H1 (cell line): ENCODE measurements around the gene PRR27. TPM values are rescaled to one million over a fixed set of nuclear protein-coding genes. Genes with fewer than 3 reads are reported as not detected.
"Not testable (repeated sequence)": the region's sequence is repeated elsewhere in the genome, so short reads cannot be mapped to it uniquely, and the experiment has no call there.

Experiments used
- CTCF ChIA-PET: fragments of 300-600 bp; sonication (Branson Sonifier 250); formaldehyde crosslinking; loops from one replicate; lab custom pipeline; 2021; ENCODE audit not compliant: partially characterized antibody; lab: Charles Lee
- POLR2A ChIA-PET: fragments of 300-600 bp; sonication (Branson Sonifier 250); formaldehyde crosslinking; loops from one replicate; lab custom pipeline; 2021; ENCODE audit warnings: inconsistent platforms; ENCODE audit not compliant: partially characterized antibody; lab: Charles Lee
- DNase-seq, 2 experiments: peaks; one replicate each; pipeline versions ENCODE4 v3.0.0 to v3.0.0-alpha.2; 2010 to 2022; ENCODE audit warnings: low spot score in 2 of 2, low read depth in 1 of 2, mixed read lengths in 1 of 2
- FAIRE-seq: peaks from 2 replicates; lab custom pipeline; 2011; peaks lifted over from hg19 to GRCh38; lab: Jason Lieb, UNC
- H2AFZ ChIP-seq: 2 replicates; pipeline ENCODE4 v1.8.1; 2012; ENCODE audit warnings: low read length, inconsistent platforms
- H2AK5ac ChIP-seq: 2 replicates; pipeline ENCODE4 v1.6.1; 2013; ENCODE audit warnings: low read depth, low read length
- H2BK120ac ChIP-seq: replicated peaks from 2 replicates; pipeline ENCODE3; 2013; ENCODE audit warnings: low read depth, low read length, inconsistent platforms
- H2BK12ac ChIP-seq: 2 replicates; pipeline ENCODE4 v1.6.1; 2013; ENCODE audit warnings: low read depth, low read length
- H2BK15ac ChIP-seq: 2 replicates; pipeline ENCODE4 v1.6.1; 2013; ENCODE audit warnings: low read length
- H2BK20ac ChIP-seq: 2 replicates; pipeline ENCODE4 v1.6.1; 2013; ENCODE audit warnings: low read length
- H2BK5ac ChIP-seq: 2 replicates; pipeline ENCODE4 v1.6.1; 2013; ENCODE audit warnings: low read depth, low read length
- H3K14ac ChIP-seq: 2 replicates; pipeline ENCODE4 v1.6.1; 2013; ENCODE audit warnings: inconsistent platforms; ENCODE audit not compliant: insufficient read length
- H3K18ac ChIP-seq: 2 replicates; pipeline ENCODE4 v1.6.1; 2013; ENCODE audit warnings: low read length; ENCODE audit errors: extremely low read depth
- H3K23ac ChIP-seq: 2 replicates; pipeline ENCODE4 v1.6.1; 2013; ENCODE audit warnings: inconsistent platforms; ENCODE audit not compliant: insufficient read length
- H3K23me2 ChIP-seq: 2 replicates; pipeline ENCODE4 v1.6.1; 2013; ENCODE audit warnings: low read depth, low read length
- H3K27ac ChIP-seq: 2 replicates; pipeline ENCODE4 v1.6.1; 2011; ENCODE audit warnings: low read depth, low read length, inconsistent platforms
- H3K27me3 ChIP-seq, 4 experiments: replicated peaks in 1 of 4; 1 replicate in 1 of 4; 2 replicates in 3 of 4; pipeline versions ENCODE4 v1.6.1 to v1.8.1; 2011 to 2013; ENCODE audit warnings: low read length in 3 of 4, mild to moderate bottlenecking in 3 of 4, inconsistent platforms in 2 of 4, mixed read lengths in 2 of 4, moderate library complexity in 1 of 4; ENCODE audit not compliant: control insufficient read depth in 3 of 4, insufficient read depth in 3 of 4; ENCODE audit errors: extremely low read depth in 1 of 4
- H3K36me3 ChIP-seq, 4 experiments: 2 replicates each; pipeline versions ENCODE4 v1.6.1 to v1.8.1; 2011 to 2013; ENCODE audit warnings: mild to moderate bottlenecking in 4 of 4, low read length in 3 of 4, moderate library complexity in 2 of 4, control low read depth in 1 of 4, inconsistent platforms in 1 of 4; ENCODE audit not compliant: insufficient read depth in 4 of 4, control insufficient read depth in 2 of 4
- H3K4ac ChIP-seq: replicated peaks from 2 replicates; pipeline ENCODE3; 2013; ENCODE audit warnings: low read length, low read depth, mixed read lengths, inconsistent platforms; ENCODE audit not compliant: insufficient read length
- H3K4me1 ChIP-seq, 4 experiments: replicated peaks in 1 of 4; 1 replicate in 1 of 4; 2 replicates in 3 of 4; pipeline versions ENCODE4 v1.6.1 to v1.8.1; 2011 to 2013; ENCODE audit warnings: low read length in 3 of 4, inconsistent platforms in 2 of 4, mixed read lengths in 1 of 4; ENCODE audit not compliant: insufficient read depth in 4 of 4, control insufficient read depth in 3 of 4
- H3K4me2 ChIP-seq, 2 experiments: 2 replicates each; pipeline versions ENCODE4 v1.6.1 to v1.8.1; 2011 to 2013; ENCODE audit warnings: low read depth in 2 of 2, low read length in 2 of 2, control low read depth in 1 of 2, inconsistent platforms in 1 of 2, mild to moderate bottlenecking in 1 of 2; ENCODE audit not compliant: insufficient read depth in 1 of 2
- H3K4me3 ChIP-seq, 4 experiments: fragments of 200-600, 300-600 bp in 1 of 4; sonication (generic), shearing (Covaris generic), sonication (Bioruptor Twin) in 1 of 4; 2 replicates each; pipeline versions ENCODE4 v1.5.1 to v1.8.1; 2011 to 2016; ENCODE audit warnings: low read length in 4 of 4, low read depth in 3 of 4, control low read depth in 2 of 4, inconsistent platforms in 2 of 4, mild to moderate bottlenecking in 2 of 4, mixed read lengths in 1 of 4, moderate library complexity in 1 of 4; ENCODE audit not compliant: insufficient read depth in 2 of 4; ENCODE audit errors: extremely low read depth in 1 of 4
- H3K56ac ChIP-seq: replicated peaks from 2 replicates; pipeline ENCODE3; 2013; ENCODE audit warnings: low read depth, mild to moderate bottlenecking, mixed read lengths, low read length, inconsistent platforms; ENCODE audit not compliant: insufficient read length
- H3K79me1 ChIP-seq: 2 replicates; pipeline ENCODE4 v1.6.1; 2013; ENCODE audit warnings: low read depth, low read length, control low read depth
- H3K79me2 ChIP-seq, 2 experiments: 2 replicates each; pipeline versions ENCODE4 v1.6.1 to v1.8.1; 2012 to 2013; ENCODE audit warnings: low read length in 2 of 2, mild to moderate bottlenecking in 2 of 2, inconsistent platforms in 1 of 2; ENCODE audit not compliant: insufficient read depth in 2 of 2, control insufficient read depth in 1 of 2
- H3K9ac ChIP-seq, 4 experiments: replicated peaks in 1 of 4; 1 replicate in 1 of 4; 2 replicates in 3 of 4; pipeline versions ENCODE4 v1.6.1 to v1.8.1; 2011 to 2013; ENCODE audit warnings: low read depth in 3 of 4, low read length in 3 of 4, control low read depth in 2 of 4, mild to moderate bottlenecking in 2 of 4, moderate library complexity in 2 of 4, inconsistent platforms in 1 of 4; ENCODE audit errors: extremely low read depth in 1 of 4
- H3K9me3 ChIP-seq, 2 experiments: 2 replicates each; pipeline versions ENCODE4 v1.6.1 to v1.8.1; 2012 to 2013; ENCODE audit warnings: mild to moderate bottlenecking in 2 of 2, moderate library complexity in 2 of 2, control low read depth in 1 of 2, inconsistent platforms in 1 of 2, low read depth in 1 of 2, low read length in 1 of 2, mixed read lengths in 1 of 2; ENCODE audit not compliant: insufficient read depth in 2 of 2
- H4K20me1 ChIP-seq, 2 experiments: replicated peaks in 1 of 2; 2 replicates each; pipeline versions ENCODE3 to v1.8.1; 2011 to 2013; ENCODE audit warnings: inconsistent platforms in 2 of 2, low read length in 2 of 2, mild to moderate bottlenecking in 1 of 2; ENCODE audit not compliant: insufficient read depth in 2 of 2, control insufficient read depth in 1 of 2
- H4K5ac ChIP-seq: 2 replicates; pipeline ENCODE4 v1.6.1; 2013; ENCODE audit warnings: low read length, low read depth, mixed read lengths, inconsistent platforms; ENCODE audit not compliant: insufficient read length
- H4K8ac ChIP-seq: 2 replicates; pipeline ENCODE4 v1.8.0; 2013; ENCODE audit warnings: mild to moderate bottlenecking, moderate library complexity, low read length, inconsistent platforms; ENCODE audit not compliant: insufficient read depth; ENCODE audit errors: extremely low read depth
- H4K91ac ChIP-seq: replicated peaks from 2 replicates; pipeline ENCODE3; 2013; ENCODE audit warnings: low read length, mixed read lengths, inconsistent platforms; ENCODE audit not compliant: insufficient read length
- WGBS, 2 experiments: shearing (Covaris generic) in 1 of 2; methylation state at CpG; one replicate each; pipeline versions ENCODE4 v1.1.6 to v1.1.7; 2013 to 2015; ENCODE audit warnings: low lambda C conversion rate in 2 of 2, mixed read lengths in 2 of 2, inconsistent platforms in 1 of 2, low coverage in 1 of 2, missing lambda C conversion rate in 1 of 2; ENCODE audit not compliant: insufficient replicate concordance in 2 of 2, insufficient coverage in 1 of 2, insufficient read length in 1 of 2; ENCODE audit errors: extremely low coverage in 1 of 2, missing lambda C conversion rate in 1 of 2; 5-methylcytosine and 5-hydroxymethylcytosine counted together
- polyA plus RNA-seq, 7 experiments: library from polyadenylated mRNA; depleted of rRNA in 3 of 7; stranded (reverse) in 5 of 7; unstranded in 2 of 7; fragments of >200 nt in 5 of 7; fragments of 200-250 nt in 2 of 7; gene quantifications; 1 replicate in 5 of 7; 2 replicates in 1 of 7; 4 replicates in 1 of 7; pipeline versions ENCODE4 v1.2.1 to v1.2.3, GENCODE V29; 2011 to 2013; ENCODE audit warnings: missing spikeins in 2 of 7, mixed read lengths in 2 of 7
- total RNA-seq: library from RNA; stranded (reverse); fragmentation: NEBNext Ultra II Directional; extraction: Animal tissue kit (Norgen Biotek cat#: 25700); gene quantifications from 2 replicates; pipeline ENCODE4 v1.2.1, GENCODE V29; 2021

Gene PRR27
- total and polyA plus RNA-seq, 2 of the 8 experiments (the other 6 are each of a cell fraction or from before 2014, with no cell fraction given), result not detected

DNA sequence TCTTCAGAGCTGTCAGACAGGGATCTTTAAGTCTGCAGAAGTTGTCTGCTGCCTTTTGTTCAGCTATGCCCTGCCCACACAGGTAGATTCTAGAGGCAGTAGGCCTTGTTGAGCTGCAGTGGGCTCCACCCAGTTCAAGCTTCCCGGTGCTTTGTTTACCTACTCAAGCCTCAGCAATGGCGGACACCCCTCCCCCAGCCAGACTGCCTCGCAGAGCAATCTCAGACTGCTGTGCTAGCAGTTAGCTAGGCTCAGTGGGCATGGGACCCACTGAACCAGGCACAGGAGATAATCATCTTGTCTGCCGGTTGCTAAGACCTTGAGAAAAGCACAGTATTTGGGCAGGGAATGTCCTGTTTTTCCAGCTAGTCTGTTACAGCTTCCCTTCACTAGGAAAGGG lies 58.7 kb downstream of the PRR27 start:
- H4K91ac ChIP-seq, H3K23ac ChIP-seq, FAIRE-seq, H3K36me3 ChIP-seq, H3K27me3 ChIP-seq, H2BK20ac ChIP-seq, H3K27ac ChIP-seq, DNase-seq, H3K9ac ChIP-seq, H3K4me1 ChIP-seq, H2BK5ac ChIP-seq, H3K56ac ChIP-seq, H2BK15ac ChIP-seq, H3K23me2 ChIP-seq, H3K9me3 ChIP-seq, H4K5ac ChIP-seq, H3K4ac ChIP-seq, H2BK12ac ChIP-seq, H2AK5ac ChIP-seq, H4K8ac ChIP-seq, H3K79me1 ChIP-seq, H3K4me2 ChIP-seq, H3K79me2 ChIP-seq, H4K20me1 ChIP-seq, POLR2A ChIA-PET, H3K14ac ChIP-seq, H2BK120ac ChIP-seq, H3K18ac ChIP-seq, H3K4me3 ChIP-seq: not testable (repeated sequence)
- WGBS, 2 experiments, result 78% methylated on average over 4 of the region's 4 CpGs; no CpG with 5 or more reads in 1 of the 2 experiments
- peak overlapping the region; percentile 82; the same call in 1 of the 2 replicates for H2AFZ ChIP-seq
- CTCF ChIA-PET, result interaction anchor here (0.7 to 1.5 kb wide), 3 partner anchors 316 to 347 kb away, joined by 3 to 4 read pairs (median 4); no protein-coding TSS in a partner anchor

Other genes starting within 250 kb of the PRR27 start
- not detected in 2 replicates for gene CSN1S1, start 223.2 kb upstream of the PRR27 start, total RNA-seq
- gene CSN1S1, start 223.2 kb upstream of the PRR27 start, polyA plus RNA-seq (2011; rRNA removed), result not detected in 2 replicates
- gene CSN2, start 188.5 kb upstream of the PRR27 start, total RNA-seq, result not detected in 2 replicates
- not detected in 2 replicates for gene CSN2, start 188.5 kb upstream of the PRR27 start, polyA plus RNA-seq (2011; rRNA removed)
- gene STATH, start 158.3 kb upstream of the PRR27 start, total RNA-seq, result not detected in 2 replicates
- gene STATH, start 158.3 kb upstream of the PRR27 start, polyA plus RNA-seq (2011; rRNA removed), result not detected in 2 replicates
- gene HTN3, start 125.8 kb upstream of the PRR27 start, total RNA-seq, result not detected in 2 replicates
- not detected in 2 replicates for gene HTN3, start 125.8 kb upstream of the PRR27 start, polyA plus RNA-seq (2011; rRNA removed)
- not detected in 2 replicates for gene HTN1, start 103.8 kb upstream of the PRR27 start, total RNA-seq
- gene HTN1, start 103.8 kb upstream of the PRR27 start, polyA plus RNA-seq (2011; rRNA removed), result not detected in 2 replicates
- not detected in 2 replicates for gene ODAM, start 41.5 kb downstream of the PRR27 start, total RNA-seq
- gene ODAM, start 41.5 kb downstream of the PRR27 start, polyA plus RNA-seq (2011; rRNA removed), result 0.21 TPM in 1 of 2 replicates, not detected in the other
- not detected in 2 replicates for gene FDCSP, start 71.9 kb downstream of the PRR27 start, total RNA-seq
- not detected in 2 replicates for gene FDCSP, start 71.9 kb downstream of the PRR27 start, polyA plus RNA-seq (2011; rRNA removed)
- gene CSN3, start 88.4 kb downstream of the PRR27 start, total RNA-seq, result not detected in 2 replicates
- gene CSN3, start 88.4 kb downstream of the PRR27 start, polyA plus RNA-seq (2011; rRNA removed), result not detected in 2 replicates
- not detected in 2 replicates for gene CABS1, start 180.7 kb downstream of the PRR27 start, total RNA-seq
- gene CABS1, start 180.7 kb downstream of the PRR27 start, polyA plus RNA-seq (2011; rRNA removed), result 0.03 TPM in 1 of 2 replicates, not detected in the other
- gene SMR3A, start 206.5 kb downstream of the PRR27 start, total RNA-seq, result not detected in 2 replicates
- gene SMR3A, start 206.5 kb downstream of the PRR27 start, polyA plus RNA-seq (2011; rRNA removed), result not detected in 2 replicates
- not detected in 2 replicates for gene SMR3B, start 228.9 kb downstream of the PRR27 start, total RNA-seq
- not detected in 2 replicates for gene SMR3B, start 228.9 kb downstream of the PRR27 start, polyA plus RNA-seq (2011; rRNA removed)
- not detected in 2 replicates for gene OPRPN, start 243.7 kb downstream of the PRR27 start, total RNA-seq
- not detected in 2 replicates for gene OPRPN, start 243.7 kb downstream of the PRR27 start, polyA plus RNA-seq (2011; rRNA removed)